ENCODE data around the gene RNF150.
"Not testable (repeated sequence)": the region's sequence is repeated elsewhere in the genome, so short reads cannot be mapped to it uniquely, and the experiment has no call there.

Gene RNF150

DNA sequence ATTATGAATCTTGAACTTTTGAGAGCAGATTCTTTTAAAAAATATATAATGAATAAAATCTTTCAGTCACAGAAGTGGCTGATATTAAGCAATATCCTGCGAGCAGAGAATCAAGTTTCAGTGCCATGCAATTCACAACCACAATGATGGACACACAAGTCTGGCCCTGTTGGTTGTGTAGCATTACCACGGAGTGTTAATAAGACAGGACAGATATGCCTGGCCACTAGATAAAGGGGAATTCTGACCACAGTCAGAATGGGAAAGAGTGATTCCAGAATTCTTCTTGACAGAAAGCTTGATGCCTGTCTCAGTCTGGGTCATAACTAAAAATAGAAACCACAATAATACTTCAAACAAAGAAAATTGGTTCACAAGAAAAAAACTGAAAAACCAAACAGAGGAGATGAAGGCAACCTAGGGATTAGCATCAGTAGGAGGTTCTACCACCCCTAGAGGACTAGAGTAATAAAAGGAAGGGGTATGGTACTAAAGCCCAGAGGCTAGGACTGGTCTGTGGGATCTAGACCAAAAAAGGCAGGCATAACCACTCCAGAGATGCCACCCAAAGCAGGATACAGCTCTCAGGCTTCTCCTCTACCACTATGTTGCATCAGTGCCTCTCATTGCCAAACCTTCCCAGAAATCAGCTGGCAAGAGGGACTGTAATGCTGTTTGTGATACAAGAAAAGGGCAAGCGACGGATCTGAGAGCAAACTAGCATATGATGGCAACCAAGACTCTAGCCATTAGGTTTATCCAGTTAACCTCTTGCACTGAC lies 59.0 kb downstream of the RNF150 start:
- peaks cover 2% of the 10 kb centered on the region for H3K27me3 Mint-ChIP-seq
- DNase-seq (no peak), ATAC-seq (no peak)
- H3K9me3 Mint-ChIP-seq = no peaks in the 10 kb centered on the region
- no peak overlapping the region for H3K27ac Mint-ChIP-seq
- no peaks in the 10 kb centered on the region for H3K36me3 Mint-ChIP-seq (ENCODE audit: low read depth)
- no peak overlapping the region for H3K4me3 Mint-ChIP-seq
- no peaks in the 10 kb centered on the region for H3K4me1 Mint-ChIP-seq

- Mint-ChIP-seq H3K4me1 (no peaks in the 10 kb centered on the region), H3K27ac (no peak overlapping the region), H3K4me3 (no peak overlapping the region), H3K36me3 (ENCODE audit: low read depth) (no peaks in the 10 kb centered on the region), H3K9me3 (no peaks in the 10 kb centered on the region), H3K27me3 (no peaks in the 10 kb centered on the region)
- no peak for ATAC-seq
- DNase-seq = no peak
Observed at GRCh38 chr4:141066690-141067089, 66.6 kb downstream of the RNF150 start.

DNA sequence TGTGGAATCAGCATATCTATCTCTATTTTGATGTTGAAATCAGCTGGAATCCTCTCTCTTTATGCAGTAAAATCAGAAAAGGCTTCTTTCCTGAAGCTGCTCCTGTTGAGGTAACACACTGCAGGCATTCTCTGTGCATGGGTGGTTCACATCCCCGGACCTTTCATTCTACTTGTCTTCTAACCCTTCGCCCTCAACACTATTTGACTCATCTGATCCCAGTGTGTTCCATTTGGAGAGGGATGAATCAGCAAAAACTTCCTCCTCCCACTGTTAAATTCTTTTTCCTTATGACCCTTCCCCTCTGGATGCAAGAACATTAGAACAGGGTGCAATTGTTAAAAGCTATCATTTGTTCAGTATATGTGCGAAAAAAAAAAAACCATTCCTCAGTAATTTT lies 67.4 kb downstream of the RNF150 start:
- Mint-ChIP-seq H3K36me3 (ENCODE audit: low read depth) (no peaks in the 10 kb centered on the region), H3K9me3 (no peaks in the 10 kb centered on the region), H3K4me3 (no peak overlapping the region), H3K27ac (no peak overlapping the region), H3K4me1 (no peaks in the 10 kb centered on the region), H3K27me3 (no peaks in the 10 kb centered on the region)
- DNase-seq (no peak), ATAC-seq (no peak)

DNA sequence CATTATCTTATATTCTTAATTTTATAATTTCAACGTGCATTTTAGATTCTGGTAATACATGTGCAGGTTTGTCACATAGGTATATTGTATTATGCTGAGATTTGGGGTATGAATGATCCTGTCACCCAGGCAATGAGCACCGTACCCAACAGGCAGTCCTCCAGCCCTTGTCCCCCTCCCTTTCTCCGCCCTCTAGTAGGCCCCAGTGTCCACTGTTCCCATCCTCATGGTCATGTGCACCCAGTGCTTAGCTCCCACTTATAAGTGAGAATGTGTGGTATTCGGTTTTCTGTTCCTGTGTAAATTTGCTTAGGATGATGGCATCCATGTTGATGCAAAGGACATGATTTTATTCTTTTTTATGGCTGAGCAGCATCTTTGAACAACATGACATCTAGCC lies 70.6 kb downstream of the RNF150 start:
- Mint-ChIP-seq H3K9me3 (peaks cover under 1% of the 10 kb centered on the region), H3K27ac (no peak overlapping the region), H3K4me3 (no peak overlapping the region), H3K27me3 (peaks cover 4% of the 10 kb centered on the region), H3K4me1 (no peaks in the 10 kb centered on the region), H3K36me3 (ENCODE audit: low read depth) (no peaks in the 10 kb centered on the region)
- DNase-seq (no peak), ATAC-seq (no peak)

DNA sequence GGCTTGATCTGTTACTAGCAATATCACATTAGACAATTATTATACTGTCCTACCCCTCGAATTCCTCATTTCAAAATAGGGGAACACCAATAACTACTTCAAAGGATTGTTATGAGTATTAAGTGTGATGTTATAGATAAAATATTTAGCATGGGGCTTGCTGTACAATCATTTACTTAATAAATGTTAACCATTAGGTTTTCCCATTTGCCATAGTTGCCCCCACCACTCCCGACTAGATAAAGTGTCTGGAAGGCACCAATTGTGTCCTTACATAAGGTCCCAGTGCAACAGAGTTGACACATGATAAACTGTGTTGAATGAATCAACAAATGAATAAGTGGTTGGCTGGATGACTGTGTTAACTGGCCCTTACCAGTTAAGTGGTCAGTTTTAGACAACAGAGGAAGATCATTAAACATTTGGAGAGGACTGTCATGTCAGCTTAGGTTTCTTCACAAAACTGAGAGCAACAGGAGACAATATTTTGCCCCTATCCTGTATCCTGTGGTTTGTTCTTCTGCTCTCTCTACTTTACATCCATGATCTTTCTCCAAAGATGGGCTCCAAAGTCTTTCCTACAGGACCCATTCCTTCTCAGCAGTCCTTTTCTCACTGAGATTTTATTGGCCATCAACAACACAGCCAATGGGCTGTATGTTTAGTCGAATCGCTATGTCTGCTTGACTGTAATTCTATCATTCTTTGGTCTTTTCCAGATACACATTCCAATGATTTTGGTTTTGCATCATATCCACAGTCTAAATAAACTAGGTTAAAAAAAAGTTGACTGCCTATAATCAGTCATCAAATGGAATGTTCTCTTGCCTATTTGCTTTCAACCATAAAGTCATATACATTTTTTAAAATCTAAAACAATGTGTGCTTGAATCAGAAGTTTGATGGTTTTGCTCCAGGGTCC lies 74.4 kb downstream of the RNF150 start:
- H3K36me3 Mint-ChIP-seq (ENCODE audit: low read depth) = no peaks in the 10 kb centered on the region
- no peaks in the 10 kb centered on the region for H3K4me1 Mint-ChIP-seq
- H3K27ac Mint-ChIP-seq = no peak overlapping the region
- peaks cover 3% of the 10 kb centered on the region for H3K9me3 Mint-ChIP-seq
- H3K27me3 Mint-ChIP-seq = peaks cover 4% of the 10 kb centered on the region
- no peak overlapping the region for H3K4me3 Mint-ChIP-seq
- DNase-seq (no peak), ATAC-seq (no peak)

- DNase-seq = no peak
- no peak overlapping the region for H3K27ac Mint-ChIP-seq
- H3K27me3 Mint-ChIP-seq = peaks cover 4% of the 10 kb centered on the region
- no peak for ATAC-seq
- H3K4me1 Mint-ChIP-seq = no peaks in the 10 kb centered on the region
- no peaks in the 10 kb centered on the region for H3K36me3 Mint-ChIP-seq (ENCODE audit: low read depth)
- H3K4me3 Mint-ChIP-seq = no peak overlapping the region
- H3K9me3 Mint-ChIP-seq = peaks cover 3% of the 10 kb centered on the region
Observed at GRCh38 chr4:141057582-141057981, 75.7 kb downstream of the RNF150 start.

- Mint-ChIP-seq H3K27ac (no peak overlapping the region), H3K9me3 (peaks cover 9% of the 10 kb centered on the region), H3K36me3 (ENCODE audit: low read depth) (no peaks in the 10 kb centered on the region), H3K4me1 (no peaks in the 10 kb centered on the region), H3K4me3 (no peak overlapping the region), H3K27me3 (peaks cover 4% of the 10 kb centered on the region)
- DNase-seq = no peak
- no peak for ATAC-seq
Observed at GRCh38 chr4:141056473-141056872, 76.8 kb downstream of the RNF150 start.

DNA sequence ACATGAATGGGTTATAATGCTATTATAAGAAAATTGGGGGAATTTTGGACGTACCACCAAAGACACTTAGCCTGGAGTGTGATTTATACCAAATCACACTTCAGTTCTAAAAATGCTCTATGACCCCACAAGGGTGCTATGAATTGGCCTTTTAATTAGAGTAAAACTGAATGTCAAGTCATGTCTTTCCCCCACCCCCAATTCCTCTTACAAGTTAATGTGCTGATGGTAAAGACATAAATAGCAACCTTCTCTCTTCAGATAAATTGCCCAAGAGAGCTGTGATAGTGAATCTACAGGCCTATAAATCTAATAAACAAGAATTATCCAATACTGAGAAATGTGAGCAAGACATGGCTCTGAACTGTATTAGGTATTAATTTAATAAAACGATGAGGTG lies 78.8 kb downstream of the RNF150 start:
- no peaks in the 10 kb centered on the region for H3K36me3 Mint-ChIP-seq (ENCODE audit: low read depth)
- H3K4me3 Mint-ChIP-seq = no peak overlapping the region
- H3K4me1 Mint-ChIP-seq = no peaks in the 10 kb centered on the region
- ATAC-seq (no peak), DNase-seq (no peak)
- H3K27me3 Mint-ChIP-seq = no peaks in the 10 kb centered on the region
- peaks cover 9% of the 10 kb centered on the region for H3K9me3 Mint-ChIP-seq
- H3K27ac Mint-ChIP-seq = no peak overlapping the region

DNA sequence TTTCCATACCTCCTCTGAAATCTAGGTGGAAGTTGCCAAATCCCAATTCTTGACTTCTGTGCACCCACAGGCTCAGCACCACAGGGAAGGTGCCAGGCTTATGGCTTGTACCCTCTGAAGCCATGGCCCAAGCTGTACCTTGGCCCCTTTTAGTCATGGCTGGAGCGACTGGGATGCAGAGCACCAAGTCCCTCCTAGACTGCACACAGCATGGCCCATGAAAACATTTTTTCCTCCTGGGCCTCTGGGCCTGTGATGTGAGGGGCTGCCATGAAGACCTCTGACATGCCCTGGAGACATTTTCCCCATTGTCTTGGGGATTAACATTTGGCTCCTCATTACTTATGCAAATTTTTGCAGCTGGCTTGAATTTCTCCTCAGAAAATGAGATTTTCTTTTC lies 82.3 kb downstream of the RNF150 start:
- not testable (repeated sequence) for H3K4me1 Mint-ChIP-seq; H3K27me3 Mint-ChIP-seq; DNase-seq; ATAC-seq; H3K9me3 Mint-ChIP-seq; H3K4me3 Mint-ChIP-seq; H3K27ac Mint-ChIP-seq; H3K36me3 Mint-ChIP-seq (ENCODE audit: low read depth)

DNA sequence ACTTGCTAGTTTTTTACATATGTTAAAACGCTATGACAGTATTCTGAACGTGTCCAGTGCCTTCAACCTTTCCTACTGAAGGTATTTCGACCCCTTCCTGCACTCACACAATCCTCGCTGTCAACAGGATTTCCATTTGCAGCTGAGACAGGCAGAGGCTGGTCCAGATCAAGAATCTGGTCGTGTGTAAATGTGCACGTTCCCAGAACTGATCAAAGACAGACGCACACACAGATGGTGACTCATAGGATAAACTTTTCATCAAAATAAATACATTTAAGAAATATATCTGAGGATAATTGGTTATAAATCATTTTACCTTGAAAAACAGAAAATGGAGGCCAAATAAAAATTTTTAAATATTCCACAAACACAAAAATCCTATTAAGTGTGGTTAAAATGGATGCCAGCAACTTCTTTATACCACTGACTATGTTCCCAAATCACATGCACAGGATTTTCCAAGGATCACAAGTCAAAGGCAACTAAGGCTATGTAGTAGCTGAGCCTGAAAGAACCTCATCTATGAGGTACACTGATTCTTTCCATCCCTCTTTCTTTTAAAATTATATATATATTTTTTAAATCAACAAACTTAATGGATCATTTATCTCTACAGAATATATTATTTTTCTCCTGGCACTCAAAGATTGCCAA lies 85.9 kb downstream of the RNF150 start:
- Mint-ChIP-seq H3K4me3 (no peak overlapping the region), H3K4me1 (no peaks in the 10 kb centered on the region), H3K27me3 (no peaks in the 10 kb centered on the region), H3K27ac (no peak overlapping the region), H3K36me3 (ENCODE audit: low read depth) (no peaks in the 10 kb centered on the region), H3K9me3 (peaks cover 6% of the 10 kb centered on the region)
- ATAC-seq = no peak
- DNase-seq = no peak

DNA sequence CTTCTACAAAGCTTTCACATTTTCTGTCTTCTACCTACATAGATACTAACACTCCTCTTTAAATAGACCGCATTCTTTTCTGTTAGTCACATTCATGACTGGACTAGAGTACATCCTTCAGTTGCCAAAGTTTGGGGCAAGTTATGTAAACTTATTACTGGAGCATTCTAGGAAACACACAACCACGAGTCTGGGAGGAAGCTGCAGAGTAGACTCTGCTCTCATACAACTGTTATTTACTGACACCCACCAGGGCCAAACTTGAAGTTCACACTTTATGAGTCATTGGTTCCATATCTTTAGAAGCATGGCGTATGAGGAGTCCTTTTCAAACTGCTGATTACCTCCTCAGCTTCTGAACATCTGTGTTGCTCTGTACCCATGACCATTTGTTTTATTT lies 87.0 kb downstream of the RNF150 start:
- Mint-ChIP-seq H3K27ac (no peak overlapping the region), H3K9me3 (no peaks in the 10 kb centered on the region)

DNA sequence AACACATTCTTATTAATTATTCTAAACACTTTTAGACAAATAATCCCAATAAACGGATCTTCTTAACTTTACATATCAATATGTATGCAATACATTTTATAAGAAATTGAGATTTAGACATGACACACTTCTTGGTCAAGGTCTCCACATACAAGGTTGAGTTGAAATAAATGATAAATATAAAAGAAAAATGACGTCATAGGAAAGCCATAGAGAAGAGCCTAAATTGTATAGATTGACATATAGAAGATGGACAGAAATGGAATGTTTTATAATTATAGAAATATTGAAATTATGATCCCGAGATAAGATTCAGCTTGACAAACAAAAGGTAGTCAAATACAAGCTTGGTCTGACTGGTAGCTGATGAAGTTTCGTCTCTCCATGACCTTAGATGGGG lies 87.4 kb downstream of the RNF150 start:
- DNase-seq (no peak), ATAC-seq (no peak)
- H3K27me3 Mint-ChIP-seq = no peaks in the 10 kb centered on the region
- H3K4me1 Mint-ChIP-seq = no peaks in the 10 kb centered on the region
- H3K9me3 Mint-ChIP-seq = no peaks in the 10 kb centered on the region
- no peak overlapping the region for H3K27ac Mint-ChIP-seq
- no peaks in the 10 kb centered on the region for H3K36me3 Mint-ChIP-seq (ENCODE audit: low read depth)
- no peak overlapping the region for H3K4me3 Mint-ChIP-seq

More for the DNA sequence above, 87.0 kb downstream of the RNF150 start:
- H3K36me3 Mint-ChIP-seq (ENCODE audit: low read depth) = no peaks in the 10 kb centered on the region
- DNase-seq = no peak
- no peaks in the 10 kb centered on the region for H3K4me1 Mint-ChIP-seq
- ATAC-seq = peak; percentile 57
- H3K27me3 Mint-ChIP-seq = no peaks in the 10 kb centered on the region
- H3K4me3 Mint-ChIP-seq = no peak overlapping the region

GRCh38 chr4:141041021-141041476 lies 92.2 kb downstream of the RNF150 start:
- Mint-ChIP-seq H3K27me3 (no peaks in the 10 kb centered on the region), H3K27ac (no peak overlapping the region), H3K4me3 (no peak overlapping the region), H3K4me1 (no peaks in the 10 kb centered on the region), H3K36me3 (ENCODE audit: low read depth) (no peaks in the 10 kb centered on the region), H3K9me3 (no peaks in the 10 kb centered on the region)
- DNase-seq (no peak), ATAC-seq (no peak)

DNA sequence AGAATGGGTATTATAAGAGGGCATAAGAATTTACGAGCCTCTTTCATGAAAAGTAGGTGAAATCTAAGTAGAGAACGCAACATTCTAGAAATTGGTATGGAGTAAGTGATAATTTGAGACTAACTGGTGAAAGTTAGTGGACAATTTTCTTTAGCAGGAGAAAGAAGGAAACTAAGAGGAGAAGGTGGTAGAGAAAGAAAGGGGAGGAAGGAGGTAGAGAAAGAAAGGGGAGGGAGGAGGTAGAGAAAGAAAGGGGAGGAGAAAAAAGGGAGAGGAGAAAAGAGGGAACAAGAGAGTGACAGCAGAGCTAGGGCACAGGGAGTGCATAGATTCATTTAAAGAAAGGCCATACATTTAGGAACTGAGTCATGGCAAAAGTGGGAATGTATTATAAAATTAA lies 94.1 kb downstream of the RNF150 start:
- Mint-ChIP-seq H3K36me3 (ENCODE audit: low read depth) (no peaks in the 10 kb centered on the region), H3K4me1 (no peaks in the 10 kb centered on the region), H3K27ac (no peak overlapping the region), H3K27me3 (no peaks in the 10 kb centered on the region), H3K9me3 (no peaks in the 10 kb centered on the region), H3K4me3 (no peak overlapping the region)
- ATAC-seq (no peak), DNase-seq (no peak)

DNA sequence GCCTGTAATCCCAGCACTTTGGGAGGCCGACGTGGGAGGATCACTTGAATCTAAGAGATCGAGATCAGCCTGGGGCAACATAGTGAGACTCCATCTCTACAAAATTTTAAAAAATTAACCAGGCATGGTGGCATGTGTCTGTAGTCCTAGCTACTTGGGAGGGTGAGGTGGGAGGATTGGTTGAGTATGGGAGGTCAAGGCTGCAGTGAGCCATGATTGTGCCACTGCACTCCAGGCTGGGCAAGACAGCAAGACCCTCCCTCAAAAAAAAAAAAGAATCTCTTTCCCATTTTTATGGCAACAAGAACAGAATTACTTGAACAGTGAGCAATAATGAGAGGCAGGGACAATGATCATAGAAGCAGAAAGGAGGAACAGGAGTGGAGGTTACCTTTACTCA lies 94.8 kb downstream of the RNF150 start:
- Mint-ChIP-seq H3K27ac (no peak overlapping the region), H3K4me3 (no peak overlapping the region)

More for the DNA sequence above, 94.8 kb downstream of the RNF150 start:
- ATAC-seq (no peak), DNase-seq (no peak)
- Mint-ChIP-seq H3K36me3 (ENCODE audit: low read depth) (no peaks in the 10 kb centered on the region), H3K27me3 (no peaks in the 10 kb centered on the region), H3K9me3 (no peaks in the 10 kb centered on the region), H3K4me1 (no peaks in the 10 kb centered on the region)

Data from activated naive CD8-positive, alpha-beta T cell treated with anti-CD3 and anti-CD28 coated beads, Interleukin-2, amount 50 U/mL, for 24 hours (primary cell).